GM19467 (cell line): Measurements from ENCODE around the gene HMGN4.
"Not testable (repeated sequence)": the region's sequence is repeated elsewhere in the genome, so short reads cannot be mapped to it uniquely, and the experiment has no call there.

Experiments used
- ATAC-seq: cut with Tn5 transposase; IDR thresholded peaks from one replicate; pipeline ENCODE4 v1.9.1; 2021; ENCODE audit warnings: mild to moderate bottlenecking, moderate library complexity; ENCODE audit not compliant: unreplicated experiment

Gene HMGN4

GRCh38 chr6:26547363-26547762 is 9.2 kb downstream of the HMGN4 start:
- not testable (repeated sequence) for ATAC-seq

- ATAC-seq: no peak
Observed at GRCh38 chr6:26550250-26550993, 12.3 kb downstream of the HMGN4 start.

GRCh38 chr6:26552205-26552604 is 14.0 kb downstream of the HMGN4 start:
- no peak for ATAC-seq

GRCh38 chr6:26552640-26553188 is 14.5 kb downstream of the HMGN4 start:
- ATAC-seq: no peak

GRCh38 chr6:26553264-26553634 is 15.1 kb downstream of the HMGN4 start:
- ATAC-seq: peak; percentile 38

GRCh38 chr6:26553635-26554446 is 15.7 kb downstream of the HMGN4 start:
- ATAC-seq: peak; percentile 39

- ATAC-seq: no peak
Observed at GRCh38 chr6:26554447-26554696, 16.2 kb downstream of the HMGN4 start.

- no peak for ATAC-seq
Observed at GRCh38 chr6:26554697-26555504, 16.7 kb downstream of the HMGN4 start.

GRCh38 chr6:26555505-26556262 is 17.5 kb downstream of the HMGN4 start:
- ATAC-seq: no peak

- ATAC-seq: no peak
Observed at GRCh38 chr6:26556263-26557070, 18.3 kb downstream of the HMGN4 start.

- no peak for ATAC-seq
Observed at GRCh38 chr6:26561533-26562466, 23.6 kb downstream of the HMGN4 start.

GRCh38 chr6:26563488-26563887 is 25.3 kb downstream of the HMGN4 start:
- ATAC-seq: no peak

- ATAC-seq: peak; percentile 66
Observed at GRCh38 chr6:26568601-26569432, 30.7 kb downstream of the HMGN4 start.

GRCh38 chr6:26569433-26569764 is 31.2 kb downstream of the HMGN4 start:
- ATAC-seq: no peak

- no peak for ATAC-seq
Observed at GRCh38 chr6:26570027-26570809, 32.1 kb downstream of the HMGN4 start.

GRCh38 chr6:26571592-26572296 is 33.6 kb downstream of the HMGN4 start:
- no peak for ATAC-seq

GRCh38 chr6:26575494-26575939 is 37.4 kb downstream of the HMGN4 start:
- ATAC-seq: no peak
